HG02610 (cell line): Measurements from ENCODE around the gene MYRIP.
A peak's percentile ranks its signal among the peaks of the same experiment; 100 is the strongest.
"Not testable (repeated sequence)": the region's sequence is repeated elsewhere in the genome, so short reads cannot be mapped to it uniquely, and the experiment has no call there.

Experiments used
- ATAC-seq: cut with Tn5 transposase; IDR thresholded peaks from one replicate; pipeline ENCODE4 v1.9.1; 2021; ENCODE audit warnings: mild to moderate bottlenecking, moderate library complexity; ENCODE audit not compliant: unreplicated experiment

MYRIP gene

GRCh38 chr3:40116478-40117177 lies 307.2 kb downstream of the MYRIP start:
- ATAC-seq = no peak

GRCh38 chr3:40118091-40118490 lies 308.7 kb downstream of the MYRIP start:
- no peak for ATAC-seq

- no peak for ATAC-seq
These were observed 310.8 kb downstream of the MYRIP start for GRCh38 chr3:40120067-40120692.

- ATAC-seq = peak; percentile 75
These were observed 311.4 kb downstream of the MYRIP start for GRCh38 chr3:40120806-40121205.

GRCh38 chr3:40124918-40125317 lies 315.5 kb downstream of the MYRIP start:
- no peak for ATAC-seq

- ATAC-seq = no peak
These were observed 318.8 kb downstream of the MYRIP start for GRCh38 chr3:40128166-40128565.

GRCh38 chr3:40129510-40129909 lies 320.1 kb downstream of the MYRIP start:
- ATAC-seq = no peak

GRCh38 chr3:40129981-40130380 lies 320.6 kb downstream of the MYRIP start:
- ATAC-seq = no peak

- no peak for ATAC-seq
These were observed 321.3 kb downstream of the MYRIP start for GRCh38 chr3:40130721-40131120.

GRCh38 chr3:40133886-40134575 lies 324.6 kb downstream of the MYRIP start:
- ATAC-seq = not testable (repeated sequence)

- ATAC-seq = no peak
These were observed 328.3 kb downstream of the MYRIP start for GRCh38 chr3:40137591-40138295.

GRCh38 chr3:40143283-40144090 lies 334.1 kb downstream of the MYRIP start:
- no peak for ATAC-seq

- ATAC-seq = no peak
These were observed 339.4 kb downstream of the MYRIP start for GRCh38 chr3:40148827-40149226.

GRCh38 chr3:40152482-40153133 lies 343.2 kb downstream of the MYRIP start:
- ATAC-seq = no peak

- no peak for ATAC-seq
These were observed 351.5 kb downstream of the MYRIP start for GRCh38 chr3:40160933-40161332.

GRCh38 chr3:40162616-40163015 lies 353.2 kb downstream of the MYRIP start:
- ATAC-seq = no peak

GRCh38 chr3:40166997-40167396 lies 357.6 kb downstream of the MYRIP start:
- no peak for ATAC-seq

- ATAC-seq = no peak
These were observed 358.5 kb downstream of the MYRIP start for GRCh38 chr3:40167958-40168357.

- peak; percentile 34 for ATAC-seq
These were observed 360.6 kb downstream of the MYRIP start for GRCh38 chr3:40169983-40170382.

- peak; percentile 96 for ATAC-seq
These were observed 361.0 kb downstream of the MYRIP start for GRCh38 chr3:40170395-40170794.
